HG02943 (cell line): Measurements from ENCODE around the gene HELZ.
"Not testable (repeated sequence)": the region's sequence is repeated elsewhere in the genome, so short reads cannot be mapped to it uniquely, and the experiment has no call there.

Source experiments
- ATAC-seq: cut with Tn5 transposase; IDR thresholded peaks from one replicate; pipeline ENCODE4 v1.9.1; 2021; ENCODE audit warnings: mild to moderate bottlenecking, low read depth, moderate library complexity; ENCODE audit not compliant: unreplicated experiment

The HELZ gene

GRCh38 chr17:67266496-67266895 lies 21.5 kb upstream of the HELZ start:
- ATAC-seq = no peak

GRCh38 chr17:67265436-67266019 lies 20.5 kb upstream of the HELZ start:
- ATAC-seq = no peak

GRCh38 chr17:67262435-67263117 lies 17.6 kb upstream of the HELZ start:
- no peak for ATAC-seq

GRCh38 chr17:67260170-67260987 lies 15.4 kb upstream of the HELZ start:
- no peak for ATAC-seq

- ATAC-seq = no peak
These were observed 13.9 kb upstream of the HELZ start for GRCh38 chr17:67258821-67259468.

- ATAC-seq = no peak
These were observed 11.2 kb upstream of the HELZ start for GRCh38 chr17:67256075-67256732.

- ATAC-seq = no peak
These were observed 8.4 kb upstream of the HELZ start for GRCh38 chr17:67253384-67253783.

GRCh38 chr17:67251586-67251985 lies 6.6 kb upstream of the HELZ start:
- ATAC-seq = not testable (repeated sequence)

- ATAC-seq = no peak
These were observed 3.3 kb upstream of the HELZ start for GRCh38 chr17:67248291-67248690.

- no peak for ATAC-seq
These were observed 2.5 kb upstream of the HELZ start for GRCh38 chr17:67247416-67247900.

- peak; percentile 65 for ATAC-seq
These were observed 1.8 kb upstream of the HELZ start for GRCh38 chr17:67246653-67247415.

GRCh38 chr17:67246403-67246652 lies 1.3 kb upstream of the HELZ start:
- no peak for ATAC-seq

- ATAC-seq = no peak
These were observed 852 bp upstream of the HELZ start for GRCh38 chr17:67245694-67246402.

- peak; percentile 14 for ATAC-seq
These were observed 444 bp downstream of the HELZ start for GRCh38 chr17:67244431-67245072.

- ATAC-seq = no peak
These were observed 1.7 kb downstream of the HELZ start for GRCh38 chr17:67243284-67243683.

- ATAC-seq = no peak
These were observed 3.2 kb downstream of the HELZ start for GRCh38 chr17:67241719-67242341.

- no peak for ATAC-seq
These were observed 5.4 kb downstream of the HELZ start for GRCh38 chr17:67239597-67239996.

- ATAC-seq = no peak
These were observed 6.0 kb downstream of the HELZ start for GRCh38 chr17:67238991-67239390.
